K562 (cell line): ENCODE measurements around the gene BCL2L13. TPM values are rescaled to one million over a fixed set of nuclear protein-coding genes. Genes with fewer than 3 reads are reported as not detected.

Experiments used
- ATF1 ChIP-seq, 2 experiments: fragments of 450-650 bp in 1 of 2; IDR thresholded peaks; 2 replicates each; pipeline ENCODE4 v1.6.1; 2016; ENCODE audit warnings: missing compliant biosample characterization in 1 of 2, missing genetic modification characterization in 1 of 2
- CTBP1 ChIP-seq: fragments of 450-650 bp; IDR thresholded peaks from 2 replicates; pipeline ENCODE4 v1.6.1; 2016; ENCODE audit warnings: borderline replicate concordance
- CXXC5 ChIP-seq: fragments of 250-450 bp; sonication (Bioruptor Pico); IDR thresholded peaks from 2 replicates; pipeline ENCODE4 v1.8.0; 2022; ENCODE audit warnings: inconsistent platforms, mild to moderate bottlenecking, moderate library complexity
- FOXP4 ChIP-seq: sonication (generic); formaldehyde crosslinking; IDR thresholded peaks from 2 replicates; pipeline ENCODE4 v1.8.0; 2022; ENCODE audit warnings: mild to moderate bottlenecking, missing genetic modification reagents, borderline replicate concordance
- KLF16 ChIP-seq: IDR thresholded peaks from 2 replicates; pipeline ENCODE4 v1.6.1; 2016; ENCODE audit warnings: antibody characterized with exemption
- PYGO2 ChIP-seq: fragments of 450-650 bp; IDR thresholded peaks from 2 replicates; pipeline ENCODE4 v1.6.1; 2016; ENCODE audit warnings: mild to moderate bottlenecking, missing genetic modification characterization, moderate library complexity, missing compliant biosample characterization
- RBM25 ChIP-seq: fragments of 200-400 bp; formaldehyde crosslinking; IDR thresholded peaks from 2 replicates; pipeline ENCODE4 v1.6.1; 2018; ENCODE audit warnings: low read length, low read depth, moderate library complexity; ENCODE audit not compliant: severe bottlenecking
- SIN3A ChIP-seq, 2 experiments: fragments of 150-350 bp in 1 of 2; IDR thresholded peaks; 2 replicates each; pipeline ENCODE4 v1.6.1; 2011 to 2016; ENCODE audit warnings: borderline replicate concordance in 2 of 2, low read depth in 2 of 2, low read length in 2 of 2, mild to moderate bottlenecking in 2 of 2, moderate library complexity in 2 of 2; ENCODE audit not compliant: control insufficient read depth in 1 of 2
- SMAD1 ChIP-seq: fragments of 150-350 bp; IDR thresholded peaks from 2 replicates; pipeline ENCODE4 v1.6.1; 2014; ENCODE audit warnings: low read length, low read depth; ENCODE audit not compliant: partially characterized antibody
- UBTF ChIP-seq, 2 experiments: IDR thresholded peaks; 2 replicates each; pipeline ENCODE4 v1.6.1; 2012; ENCODE audit warnings: improper control_type of control experiment in 2 of 2, low read depth in 2 of 2, low read length in 2 of 2, borderline replicate concordance in 1 of 2
- ZBTB1 ChIP-seq: sonication (generic); formaldehyde crosslinking; IDR thresholded peaks from 2 replicates; pipeline ENCODE4 v1.8.1; 2023; ENCODE audit warnings: missing genetic modification reagents, low read depth, mild to moderate bottlenecking, borderline replicate concordance
- ZBTB9 ChIP-seq: fragments of 450-650 bp; formaldehyde crosslinking; IDR thresholded peaks from 2 replicates; pipeline ENCODE4 v1.4.0; 2020; ENCODE audit warnings: mild to moderate bottlenecking, moderate library complexity
- ZNF175 ChIP-seq: fragments of 200-800 bp; sonication (Bioruptor generic); IDR thresholded peaks from 2 replicates; pipeline ENCODE4 v1.6.1; 2016; ENCODE audit warnings: low read depth, mild to moderate bottlenecking, missing genetic modification characterization, missing compliant biosample characterization
- ZNF3 ChIP-seq: fragments of 250-450 bp; sonication (Bioruptor Pico); IDR thresholded peaks from 2 replicates; pipeline ENCODE4 v1.5.0; 2021; ENCODE audit warnings: mild to moderate bottlenecking, moderate library complexity
- ZNF398 ChIP-seq: fragments of 250-450 bp; sonication (Bioruptor Pico); IDR thresholded peaks from 2 replicates; pipeline ENCODE4 v1.8.0; 2021; ENCODE audit warnings: moderate library complexity, mild to moderate bottlenecking, inconsistent platforms
- polyA plus RNA-seq, 8 experiments: library from polyadenylated mRNA; depleted of rRNA in 4 of 8; stranded (reverse) in 5 of 8; unstranded in 3 of 8; fragments of >200 nt; fragmentation: Nextera tagmentation in 2 of 8; fragmentation: Illumina TruSeq in 1 of 8; extraction: Ambion mirVana in 2 of 8; extraction: Trizol in 1 of 8; gene quantifications; 2 replicates each; pipeline versions ENCODE4 v1.2.1 to v1.2.3, GENCODE V29; 2011 to 2014; ENCODE audit warnings: inconsistent platforms in 1 of 8, missing spikeins in 1 of 8
- total RNA-seq, 7 experiments: library from RNA; depleted of rRNA in 6 of 7; stranded (reverse); fragments of >200 nt in 6 of 7; fragmentation: Illumina TruSeq in 2 of 7; extraction: Trizol in 2 of 7; gene quantifications; 2 replicates each; pipeline versions ENCODE4 v1.2.1 to v1.2.3, GENCODE V29; 2011 to 2021; ENCODE audit warnings: low replicate concordance in 1 of 7

BCL2L13 gene
- total and polyA plus RNA-seq, 9 of the 15 experiments (the other 6 are each of a cell fraction or from before 2014, with no cell fraction given), result 41.5 to 63.4 (median 56.5) TPM

GRCh38 chr22:17773606-17774205, 135.1 kb downstream of the BCL2L13 start (continued):
- TF ChIP-seq ZBTB9 (CRISPR knock-in tag) (no peak), RBM25 (no peak), FOXP4 (CRISPR knock-in tag) (no peak), KLF16 (no peak), UBTF (IDR thresholded peaks at IDR 0.05; ENCODE audit: borderline replicate concordance in 1 of 2, low read depth in 2 of 2, low read length in 2 of 2) (peak in 1 of 2 experiments; percentile 54; a peak in 1 of 4 replicates), SIN3A (IDR thresholded peaks at IDR 0.05; ENCODE audit: borderline replicate concordance in 2 of 2, control insufficient read depth in 1 of 2, low read depth in 2 of 2, low read length in 2 of 2) (peak; percentile 40 to 59; a peak in 3 of 4 replicates), PYGO2 (tag) (no peak), ZNF175 (CRISPR knock-in tag) (no peak), CTBP1 (no peak), SMAD1 (no peak), ZBTB1 (CRISPR knock-in tag) (no peak), ZNF398 (CRISPR knock-in tag) (no peak), CXXC5 (CRISPR knock-in tag) (no peak), ZNF3 (CRISPR knock-in tag) (no peak), ATF1 (CRISPR knock-in tag; IDR thresholded peaks at IDR 0.05) (no peak), ATF1 (tag; IDR thresholded peaks at IDR 0.05) (no peak)
